IMR-90 (cell line): ENCODE results near the gene ELL2.

Experiments
- CEBPB ChIP-seq: IDR thresholded peaks from 2 replicates; pipeline ENCODE4 v1.6.1; 2012; ENCODE audit warnings: low read depth, low read length, improper control_type of control experiment
- FOS ChIP-seq: fragments of 150-350 bp; IDR thresholded peaks from 2 replicates; pipeline ENCODE4 v1.6.1; 2016; ENCODE audit warnings: low read depth, low read length
- MAFK ChIP-seq: IDR thresholded peaks from 2 replicates; pipeline ENCODE4 v1.6.1; 2012; ENCODE audit warnings: low read depth, low read length, improper control_type of control experiment
- MAZ ChIP-seq: IDR thresholded peaks from 2 replicates; pipeline ENCODE4 v1.6.1; 2012; ENCODE audit warnings: low read depth, mild to moderate bottlenecking, low read length, improper control_type of control experiment, moderate library complexity, borderline replicate concordance
- NFE2L2 ChIP-seq: fragments of 150-350 bp; IDR thresholded peaks from 2 replicates; pipeline ENCODE4 v1.6.1; 2016; ENCODE audit warnings: low read depth, mild to moderate bottlenecking, low read length
- POLR2A ChIP-seq: IDR thresholded peaks from 2 replicates; pipeline ENCODE4 v1.6.1; 2012; ENCODE audit warnings: mild to moderate bottlenecking, low read depth, low read length
- RAD21 ChIP-seq: IDR thresholded peaks from 2 replicates; pipeline ENCODE4 v1.6.1; 2012; ENCODE audit warnings: low read length, improper control_type of control experiment
- RFX5 ChIP-seq: IDR thresholded peaks from 2 replicates; pipeline ENCODE4 v1.8.0; 2012; ENCODE audit warnings: low read depth, mild to moderate bottlenecking, low read length, moderate library complexity
- SMC3 ChIP-seq: fragments of 150-350 bp; IDR thresholded peaks from 2 replicates; pipeline ENCODE4 v1.6.1; 2016; ENCODE audit warnings: low read depth, mild to moderate bottlenecking, antibody characterized with exemption, low read length, moderate library complexity
- TF ChIP-seq, protein P1 (sequence below): conservative IDR thresholded peaks from 2 replicates; pipeline ENCODE4 v1.5.1; 2012; ENCODE audit warnings: mild to moderate bottlenecking, low read depth, low read length, improper control_type of control experiment
- TF ChIP-seq, protein P2 (sequence below): fragments of 150-350 bp; IDR thresholded peaks from 2 replicates; pipeline ENCODE4 v1.6.1; 2016; ENCODE audit warnings: low read depth, mild to moderate bottlenecking, low read length, moderate library complexity, borderline replicate concordance
- TF ChIP-seq, protein P3 (sequence below): fragments of 150-350 bp; IDR thresholded peaks from 2 replicates; pipeline ENCODE4 v1.6.1; 2017; ENCODE audit warnings: mild to moderate bottlenecking, antibody characterized with exemption, low read length, low read depth

GRCh38 chr5:95923918-95924544 is 37.6 kb downstream of the ELL2 start:
- TF ChIP-seq, protein P1, sequence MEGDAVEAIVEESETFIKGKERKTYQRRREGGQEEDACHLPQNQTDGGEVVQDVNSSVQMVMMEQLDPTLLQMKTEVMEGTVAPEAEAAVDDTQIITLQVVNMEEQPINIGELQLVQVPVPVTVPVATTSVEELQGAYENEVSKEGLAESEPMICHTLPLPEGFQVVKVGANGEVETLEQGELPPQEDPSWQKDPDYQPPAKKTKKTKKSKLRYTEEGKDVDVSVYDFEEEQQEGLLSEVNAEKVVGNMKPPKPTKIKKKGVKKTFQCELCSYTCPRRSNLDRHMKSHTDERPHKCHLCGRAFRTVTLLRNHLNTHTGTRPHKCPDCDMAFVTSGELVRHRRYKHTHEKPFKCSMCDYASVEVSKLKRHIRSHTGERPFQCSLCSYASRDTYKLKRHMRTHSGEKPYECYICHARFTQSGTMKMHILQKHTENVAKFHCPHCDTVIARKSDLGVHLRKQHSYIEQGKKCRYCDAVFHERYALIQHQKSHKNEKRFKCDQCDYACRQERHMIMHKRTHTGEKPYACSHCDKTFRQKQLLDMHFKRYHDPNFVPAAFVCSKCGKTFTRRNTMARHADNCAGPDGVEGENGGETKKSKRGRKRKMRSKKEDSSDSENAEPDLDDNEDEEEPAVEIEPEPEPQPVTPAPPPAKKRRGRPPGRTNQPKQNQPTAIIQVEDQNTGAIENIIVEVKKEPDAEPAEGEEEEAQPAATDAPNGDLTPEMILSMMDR, result no peak
- TF ChIP-seq RAD21 (no peak), POLR2A (no peak), MAFK (no peak), CEBPB (no peak), SMC3 (no peak), NFE2L2 (no peak), MAZ (no peak), FOS (no peak), RFX5 (no peak)
- TF ChIP-seq, protein P2, sequence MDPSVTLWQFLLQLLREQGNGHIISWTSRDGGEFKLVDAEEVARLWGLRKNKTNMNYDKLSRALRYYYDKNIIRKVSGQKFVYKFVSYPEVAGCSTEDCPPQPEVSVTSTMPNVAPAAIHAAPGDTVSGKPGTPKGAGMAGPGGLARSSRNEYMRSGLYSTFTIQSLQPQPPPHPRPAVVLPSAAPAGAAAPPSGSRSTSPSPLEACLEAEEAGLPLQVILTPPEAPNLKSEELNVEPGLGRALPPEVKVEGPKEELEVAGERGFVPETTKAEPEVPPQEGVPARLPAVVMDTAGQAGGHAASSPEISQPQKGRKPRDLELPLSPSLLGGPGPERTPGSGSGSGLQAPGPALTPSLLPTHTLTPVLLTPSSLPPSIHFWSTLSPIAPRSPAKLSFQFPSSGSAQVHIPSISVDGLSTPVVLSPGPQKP, result no peak
- TF ChIP-seq, protein P3, sequence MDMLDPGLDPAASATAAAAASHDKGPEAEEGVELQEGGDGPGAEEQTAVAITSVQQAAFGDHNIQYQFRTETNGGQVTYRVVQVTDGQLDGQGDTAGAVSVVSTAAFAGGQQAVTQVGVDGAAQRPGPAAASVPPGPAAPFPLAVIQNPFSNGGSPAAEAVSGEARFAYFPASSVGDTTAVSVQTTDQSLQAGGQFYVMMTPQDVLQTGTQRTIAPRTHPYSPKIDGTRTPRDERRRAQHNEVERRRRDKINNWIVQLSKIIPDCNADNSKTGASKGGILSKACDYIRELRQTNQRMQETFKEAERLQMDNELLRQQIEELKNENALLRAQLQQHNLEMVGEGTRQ, result no peak
